Posterior cingulate gyrus (tissue), 11 donors: ENCODE measurements around the gene SLC7A8.
"Not testable (repeated sequence)": the region's sequence is repeated elsewhere in the genome, so short reads cannot be mapped to it uniquely, and the experiment has no call there.

Experiments used
- DNase-seq, 10 donors: peaks; one replicate each; pipeline versions ENCODE4 v3.0.0 to v3.0.0-alpha.2; 2020 to 2021; ENCODE audit warnings: mixed read lengths in 3 of 10
- intact Hi-C: fragments of 100-400 bp; cut with DNase I; formaldehyde crosslinking; loops from one replicate; pipeline ENCODE4 v1.15.1; 2023

SLC7A8 gene

DNA sequence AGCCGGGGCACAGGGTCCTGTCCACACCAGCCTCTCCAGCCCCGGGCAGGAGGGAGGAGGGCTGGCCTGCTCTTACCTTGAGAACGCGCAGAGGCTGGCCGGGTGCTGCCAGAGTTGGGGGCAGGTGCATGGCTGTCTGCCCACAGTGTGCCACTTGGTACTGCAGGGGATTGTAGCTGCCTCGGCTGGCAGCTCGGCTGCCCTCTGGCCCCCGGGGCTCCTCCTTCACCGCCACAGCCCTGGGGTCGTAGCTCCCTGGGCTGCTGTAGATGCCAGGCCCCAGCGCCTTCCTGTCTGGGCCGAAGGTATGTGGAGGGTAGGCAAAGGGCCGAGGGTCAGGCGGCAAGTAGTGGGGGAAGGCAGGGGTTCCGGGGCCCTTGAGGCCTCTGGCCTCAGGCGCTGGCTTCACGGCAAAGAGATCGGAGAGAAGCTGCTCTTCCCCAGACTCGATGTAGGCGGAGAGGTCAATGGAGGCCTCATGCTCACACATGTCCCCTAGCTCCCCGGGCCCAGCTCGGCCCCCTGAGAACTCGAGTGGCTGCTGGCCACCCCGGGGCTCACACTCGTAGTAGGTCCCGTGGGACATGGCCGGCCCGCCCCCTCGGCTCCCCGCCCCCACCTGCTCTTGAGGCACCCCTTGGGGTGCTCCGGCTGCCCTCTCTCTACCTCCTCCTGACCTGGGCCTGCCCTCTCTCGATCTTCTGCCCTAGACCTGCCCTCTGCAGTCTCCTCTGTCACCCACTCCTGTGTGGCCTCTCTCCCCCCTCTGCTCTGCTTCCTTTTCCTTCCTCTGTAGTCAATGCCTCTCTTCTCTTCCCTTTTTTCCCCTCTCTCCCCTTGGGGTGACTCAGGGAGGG lies 64.7 kb downstream of the SLC7A8 start, which contains the start of gene CEBPE:
CEBPE (minus strand) TSS at position 750 of the 857 bp plus-strand sequence; CDS start at position 586, 164 bp downstream.
- intact Hi-C loops = no loop called here

GRCh38 chr14:23117371-23118020 lies 66.0 kb downstream of the SLC7A8 start:
- peak in 1 of 10 donors; percentile 52 for DNase-seq
- intact Hi-C loops = no loop called here

More for the DNA sequence above, 64.7 kb downstream of the SLC7A8 start, which contains the start of gene CEBPE:
- peak in 1 of 10 donors; percentile 70 for DNase-seq

GRCh38 chr14:23115918-23116317 lies 67.5 kb downstream of the SLC7A8 start:
- intact Hi-C loops = no loop called here
- DNase-seq = no peak

- DNase-seq = peak in 1 of 10 donors; percentile 46
- intact Hi-C loops = no loop called here
Observed at GRCh38 chr14:23115039-23115731, 68.3 kb downstream of the SLC7A8 start.

DNA sequence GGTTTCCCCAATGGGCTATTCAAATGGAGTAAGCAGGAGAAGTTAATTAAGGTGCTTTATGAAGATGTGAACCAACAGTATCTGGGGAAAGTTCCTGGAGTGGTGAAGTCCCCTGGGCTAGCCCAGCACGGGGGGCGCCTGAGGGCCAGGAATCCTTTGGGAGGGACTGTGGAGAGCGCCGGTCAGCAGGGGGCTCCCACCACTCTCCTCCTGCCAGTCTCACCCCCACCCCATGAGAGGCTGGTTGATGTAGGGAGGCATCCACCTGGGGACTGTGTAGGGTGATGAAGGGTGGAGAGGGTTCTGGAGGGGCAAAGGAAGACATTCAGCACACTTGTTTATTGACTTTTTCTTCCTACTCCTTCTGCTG lies 68.8 kb downstream of the SLC7A8 start:
- intact Hi-C loops = no loop called here

DNA sequence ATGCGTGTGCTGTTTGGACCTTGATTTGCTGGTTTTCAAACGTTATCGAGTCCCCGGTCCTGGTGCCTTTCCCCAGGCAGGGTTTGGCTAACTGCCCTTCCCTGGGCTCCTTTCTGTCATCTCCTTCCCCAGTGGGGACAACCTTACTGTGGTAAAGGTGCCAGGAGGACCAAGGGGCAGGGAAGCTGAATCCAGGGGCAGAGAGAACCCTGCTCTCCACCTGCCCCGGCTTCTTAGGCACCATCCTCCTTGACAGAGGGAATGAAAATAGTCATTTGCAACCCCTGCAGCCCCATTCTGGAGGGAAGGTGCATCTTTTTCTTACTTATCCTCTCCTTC lies 69.4 kb downstream of the SLC7A8 start:
- intact Hi-C loops = no loop called here
- DNase-seq = no peak

More for the DNA sequence above, 68.8 kb downstream of the SLC7A8 start:
- DNase-seq = peak in 1 of 10 donors; percentile 41

DNA sequence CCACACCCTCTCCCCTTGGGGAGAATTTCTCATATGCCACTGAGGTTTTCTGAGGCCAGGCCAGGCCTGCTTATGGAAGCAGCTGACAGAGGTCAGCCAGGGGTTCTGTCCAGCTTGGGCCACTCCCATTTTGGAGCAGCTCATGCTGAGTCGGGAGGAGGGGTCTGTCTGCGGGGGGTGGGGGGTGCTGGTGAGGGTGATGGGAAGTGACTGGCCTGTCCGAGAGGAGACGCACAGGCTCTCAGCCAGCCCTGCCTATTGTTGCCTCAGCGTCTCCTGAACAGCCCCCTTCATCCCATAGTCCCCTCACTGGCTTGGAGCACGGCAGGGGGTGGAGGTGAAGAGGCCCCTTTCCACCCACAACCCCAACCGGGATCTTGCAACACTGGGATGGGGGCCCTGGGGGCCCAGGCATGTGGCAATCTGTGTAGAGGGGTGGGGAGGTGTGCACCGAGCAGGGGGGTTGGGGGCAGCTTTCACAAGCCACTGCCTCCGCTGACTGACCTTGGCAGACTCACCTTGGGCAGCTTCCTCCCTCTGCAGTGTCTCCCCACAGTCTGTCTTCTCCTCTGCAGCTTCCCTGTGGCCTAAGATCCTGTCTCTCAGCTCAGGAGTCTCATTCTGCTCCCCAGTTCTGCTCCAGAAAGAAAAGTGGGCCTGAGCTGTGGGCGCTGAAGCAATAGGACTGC lies 69.9 kb downstream of the SLC7A8 start:
- DNase-seq = peak in 1 of 10 donors; percentile 44
- intact Hi-C loops = no loop called here

DNA sequence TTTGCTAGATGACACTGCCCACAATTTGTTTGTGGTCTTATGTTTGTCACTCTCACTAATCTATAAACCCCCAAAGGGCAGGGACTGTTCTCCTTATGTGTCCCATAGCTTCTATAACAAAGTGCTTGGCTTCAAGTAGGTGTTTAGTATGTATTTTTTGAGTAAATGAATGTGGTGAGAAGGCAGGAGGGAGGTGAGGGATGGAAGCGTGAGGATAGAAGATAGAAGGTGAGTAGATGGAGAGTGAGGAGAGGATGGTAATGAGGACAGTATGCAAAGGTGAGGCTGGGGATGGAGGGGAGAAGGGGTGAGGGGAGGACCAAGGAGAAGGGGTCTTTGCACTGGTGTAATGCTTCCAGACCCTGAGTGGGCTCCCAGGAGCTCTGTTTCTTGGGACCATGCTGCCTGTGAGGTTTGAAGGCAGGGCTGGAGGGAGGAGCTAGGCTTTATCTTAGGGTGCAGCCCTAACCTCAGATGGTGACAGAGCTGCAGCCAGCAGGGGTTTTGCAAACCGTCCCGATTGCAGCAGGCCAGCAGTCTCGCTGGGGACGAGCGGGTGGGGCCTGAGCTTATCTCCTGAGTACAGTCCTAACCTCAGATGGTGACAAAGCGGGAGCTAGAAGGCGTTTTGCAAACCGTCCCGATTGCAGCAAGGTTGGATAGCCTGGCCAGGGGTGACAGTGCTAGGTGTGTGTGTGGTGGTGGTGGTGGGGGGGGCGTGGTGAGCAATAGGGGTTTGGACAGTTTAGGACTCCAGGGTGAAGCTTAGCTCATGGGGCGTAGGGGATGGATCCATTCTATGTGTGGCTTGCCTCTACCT lies 70.9 kb downstream of the SLC7A8 start:
- intact Hi-C loops = no loop called here
- peak in 1 of 10 donors; percentile 34 for DNase-seq

- no peak for DNase-seq
- intact Hi-C loops = no loop called here
Observed at GRCh38 chr14:23110579-23111365, 72.7 kb downstream of the SLC7A8 start.

DNA sequence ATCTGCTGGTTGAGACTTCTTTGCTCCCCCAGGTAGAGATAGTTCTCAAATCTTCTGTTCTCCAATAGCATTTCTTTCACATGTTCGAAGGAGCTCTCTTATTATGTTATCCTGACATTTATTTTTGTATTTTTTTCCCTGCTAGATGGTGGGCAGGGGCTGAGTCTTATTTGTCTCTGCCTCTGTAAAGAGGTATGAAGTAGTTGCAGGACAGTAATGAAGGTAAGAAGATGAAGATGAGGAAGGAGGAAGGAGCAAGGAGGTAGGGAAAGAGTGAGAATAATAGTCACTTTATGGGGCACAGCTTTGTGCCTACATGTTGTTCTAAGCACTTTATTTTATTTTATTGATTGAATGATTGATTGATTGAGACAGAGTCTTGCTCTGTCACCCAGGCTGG lies 73.7 kb downstream of the SLC7A8 start:
- intact Hi-C loops = no loop called here
- DNase-seq = no peak

DNA sequence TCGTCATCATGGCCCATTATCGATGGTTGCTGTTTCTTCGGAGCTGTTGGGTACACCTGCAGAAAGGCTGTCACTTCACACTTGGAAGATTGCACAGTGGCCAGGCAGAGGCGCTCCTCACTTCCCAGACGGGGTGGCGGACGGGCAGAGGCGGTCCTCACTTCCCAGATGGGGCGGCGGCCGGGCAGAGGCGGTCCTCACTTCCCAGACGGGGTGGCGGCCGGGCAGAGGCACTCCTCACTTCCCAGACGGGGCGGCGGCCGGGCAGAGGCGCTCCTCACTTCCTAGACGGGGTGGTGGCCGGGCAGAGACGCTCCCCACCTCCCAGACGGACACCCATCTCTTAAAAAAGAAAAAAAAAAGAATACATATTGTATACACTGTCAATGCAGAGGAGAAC lies 75.3 kb downstream of the SLC7A8 start:
- intact Hi-C loops = not testable (repeated sequence)
- DNase-seq = peak in 1 of 10 donors; percentile 59

DNA sequence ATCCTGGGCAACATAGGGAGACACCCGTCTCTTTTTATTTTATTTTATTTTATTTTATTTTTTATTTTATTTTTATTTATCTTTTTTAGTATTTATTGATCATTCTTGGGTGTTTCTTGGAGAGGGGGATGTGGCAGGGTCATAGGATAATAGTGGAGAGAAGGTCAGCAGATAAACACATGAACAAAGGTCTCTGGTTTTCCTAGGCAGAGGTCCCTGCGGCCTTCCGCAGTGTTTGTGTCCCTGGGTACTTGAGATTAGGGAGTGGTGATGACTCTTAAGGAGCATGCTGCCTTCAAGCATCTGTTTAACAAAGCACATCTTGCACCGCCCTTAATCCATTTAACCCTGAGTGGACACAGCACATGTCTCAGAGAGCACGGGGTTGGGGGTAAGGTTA lies 75.8 kb downstream of the SLC7A8 start:
- intact Hi-C loops, DNase-seq: not testable (repeated sequence)

DNA sequence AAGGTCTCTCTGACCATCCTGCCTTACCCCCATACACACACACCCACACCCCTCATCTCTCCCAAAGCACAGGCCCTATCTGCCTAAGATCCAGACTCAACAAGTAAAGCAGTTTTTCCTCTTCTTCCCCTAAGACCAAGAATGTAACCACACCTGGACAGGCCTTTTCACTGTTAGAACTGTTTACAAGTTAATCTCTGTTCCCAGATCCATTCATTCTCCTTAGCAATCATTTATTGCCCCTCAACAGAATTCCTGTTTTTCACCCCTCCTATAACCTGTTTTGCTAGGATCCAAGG lies 76.8 kb downstream of the SLC7A8 start:
- DNase-seq = peak in 1 of 10 donors; percentile 35
- intact Hi-C loops = no loop called here

DNA sequence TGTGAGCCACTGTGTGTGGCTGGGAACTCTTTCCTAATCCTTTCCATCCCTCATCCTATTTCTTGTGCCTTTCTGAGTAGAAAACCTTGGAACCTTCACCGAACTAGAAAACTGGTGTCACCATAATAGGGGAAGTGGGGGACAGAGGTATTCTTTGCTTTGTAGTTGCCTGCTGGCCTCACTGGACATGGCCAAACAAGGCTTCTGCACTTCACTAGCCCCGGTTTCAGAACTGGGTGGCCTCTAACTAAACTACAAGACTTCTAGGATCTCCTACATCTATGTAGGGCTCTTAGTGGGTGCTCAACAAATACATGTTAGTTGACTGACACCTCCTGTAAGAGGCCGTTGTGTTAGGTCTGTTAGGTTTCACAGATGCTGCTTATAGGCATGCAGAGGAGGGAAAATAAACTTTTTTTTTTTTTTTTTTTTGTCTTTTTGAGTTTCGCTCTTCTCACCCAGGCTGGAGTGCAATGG lies 78.1 kb downstream of the SLC7A8 start:
- intact Hi-C loops = no loop called here

DNA sequence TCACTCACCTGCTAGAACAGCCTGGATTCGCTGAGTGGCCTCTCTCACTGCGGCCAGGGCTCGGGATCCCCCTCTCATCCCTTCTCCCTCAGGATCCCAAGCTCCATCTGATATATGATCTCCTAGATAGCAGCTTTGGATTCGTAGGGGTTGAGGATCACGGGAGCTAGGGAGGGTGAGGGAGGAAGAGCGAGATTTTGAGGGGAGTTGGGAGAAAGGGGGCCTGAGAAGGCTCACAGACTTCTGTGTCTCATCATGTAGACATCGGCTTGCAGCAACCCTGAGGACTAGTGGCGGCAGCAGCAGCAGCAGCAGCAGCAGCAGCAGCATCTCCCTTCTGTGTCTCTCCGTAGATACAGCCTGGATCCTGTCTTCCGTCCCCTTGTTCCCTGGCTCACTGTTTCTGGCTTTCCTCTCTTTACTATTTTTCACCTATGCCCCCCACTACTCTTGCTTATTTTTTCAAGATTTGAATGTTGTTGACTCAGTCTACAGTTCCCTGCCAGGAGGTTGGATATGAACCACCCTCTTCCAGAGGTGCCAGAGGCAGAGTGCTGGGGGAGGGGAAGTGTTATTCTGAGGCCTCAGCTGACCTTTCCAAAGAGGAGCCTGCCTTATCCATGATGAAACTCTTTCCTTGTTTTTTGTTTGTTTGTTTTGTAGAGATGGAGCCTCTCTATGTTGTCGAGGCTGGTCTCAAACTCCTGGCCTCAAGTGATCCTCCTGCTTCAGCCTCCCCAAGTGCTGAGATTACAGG lies 78.7 kb downstream of the SLC7A8 start, which contains the start of gene CIROP:
CIROP (minus strand) TSS at position 399 of the 757 bp plus-strand sequence; CDS start at position 330, 69 bp downstream.
- DNase-seq = no peak
- intact Hi-C loops = no loop called here

More for the DNA sequence above, 78.1 kb downstream of the SLC7A8 start:
- no peak for DNase-seq

DNA sequence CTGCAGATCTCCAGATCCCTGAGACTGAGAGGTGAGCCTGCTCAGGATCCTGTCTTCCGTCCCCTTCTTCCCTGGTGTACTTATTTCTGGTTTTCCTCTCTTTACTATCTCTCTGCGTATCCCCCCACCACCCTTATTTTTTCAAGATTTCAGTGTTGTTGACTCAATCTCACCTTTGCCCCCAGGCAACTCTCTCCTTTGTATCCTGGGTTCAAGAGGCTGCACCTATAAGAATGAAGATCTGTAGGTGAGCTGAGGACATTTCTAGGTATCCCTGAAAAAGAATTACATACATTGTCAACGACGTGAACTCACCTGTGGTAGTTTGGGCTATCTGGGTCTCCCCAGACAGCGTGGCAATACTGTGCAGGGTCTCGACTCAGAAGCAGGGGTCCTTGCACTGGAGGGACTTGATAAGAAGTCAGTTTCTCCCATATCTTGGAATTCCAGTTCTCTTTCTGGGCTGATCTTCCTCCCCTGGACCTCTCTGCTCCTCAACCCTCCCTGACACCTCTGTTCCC lies 79.3 kb downstream of the SLC7A8 start:
- intact Hi-C loops = no loop called here
- no peak for DNase-seq

DNA sequence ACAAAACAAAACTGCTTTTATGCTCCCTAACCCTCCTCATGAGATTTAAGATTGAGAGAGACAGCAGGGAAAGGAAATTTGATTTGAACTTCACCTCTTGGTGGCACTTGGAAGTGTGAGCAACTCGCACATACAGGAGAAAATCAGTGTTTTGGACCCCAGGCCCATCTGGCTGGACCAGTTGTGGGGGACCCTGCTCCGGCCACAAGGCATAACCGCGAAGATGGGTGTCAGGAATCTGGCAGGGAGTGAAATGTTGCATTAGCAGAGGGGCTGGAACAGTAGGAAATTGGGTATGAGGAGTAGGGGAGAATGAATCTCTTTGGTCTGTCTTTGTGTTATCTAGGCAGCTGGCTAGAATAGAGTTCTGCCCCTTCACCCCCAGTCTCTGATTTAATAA lies 79.9 kb downstream of the SLC7A8 start:
- intact Hi-C loops = no loop called here
- no peak for DNase-seq

GRCh38 chr14:23102801-23103200 lies 80.7 kb downstream of the SLC7A8 start:
- intact Hi-C loops = no loop called here
- DNase-seq = peak in 3 of 10 donors; percentile 23 to 90 (median 59)
